GM18951 (cell line): ENCODE measurements around the gene BRCA2.
A peak's percentile ranks its signal among the peaks of the same experiment; 100 is the strongest.

Experiments used
- POLR2A ChIP-seq: IDR thresholded peaks from 4 replicates; pipeline ENCODE4 v1.6.1; 2011; ENCODE audit warnings: mild to moderate bottlenecking; ENCODE audit not compliant: insufficient read length, insufficient read depth; ENCODE audit errors: extremely low read depth
- in situ Hi-C: fragments of 300-500 bp; cut with MboI; formaldehyde crosslinking; loops from one replicate; pipeline ENCODE4 v1.12.0; 2022; ENCODE audit warnings: low sequenced_read_pairs, mixed read lengths, inconsistent platforms; ENCODE audit not compliant: unreplicated experiment

BRCA2 gene

GRCh38 chr13:32315238-32316027, at the start of gene BRCA2, which contains the start of gene ZAR1L:
TSS of gene BRCA2 (plus strand) at chr13:32315508. CDS start at chr13:32316461, 953 bp downstream.
TSS of gene ZAR1L (minus strand) at chr13:32315363. CDS start at chr13:32311925, 3,438 bp downstream.
- in situ Hi-C loops: no loop called here
- TF ChIP-seq POLR2A: peak; percentile 98

- in situ Hi-C loops: no loop called here
- TF ChIP-seq POLR2A: no peak
Observed at GRCh38 chr13:32265726-32266125, 49.6 kb upstream of the BRCA2 start.

GRCh38 chr13:32266130-32266529, 49.2 kb upstream of the BRCA2 start:
- TF ChIP-seq POLR2A: no peak
- in situ Hi-C loops: no loop called here

GRCh38 chr13:32267836-32268439, 47.4 kb upstream of the BRCA2 start:
- in situ Hi-C loops: no loop called here
- TF ChIP-seq POLR2A: no peak

- TF ChIP-seq POLR2A: no peak
- in situ Hi-C loops: no loop called here
Observed at GRCh38 chr13:32272021-32272683, 43.2 kb upstream of the BRCA2 start.

GRCh38 chr13:32277839-32278238, 37.5 kb upstream of the BRCA2 start:
- no peak for TF ChIP-seq POLR2A
- in situ Hi-C loops: no loop called here

- in situ Hi-C loops: no loop called here
- TF ChIP-seq POLR2A: no peak
Observed at GRCh38 chr13:32278426-32278825, 36.9 kb upstream of the BRCA2 start.

GRCh38 chr13:32281096-32281495, 34.2 kb upstream of the BRCA2 start:
- TF ChIP-seq POLR2A: no peak
- in situ Hi-C loops: no loop called here

- no peak for TF ChIP-seq POLR2A
- in situ Hi-C loops: no loop called here
Observed at GRCh38 chr13:32282096-32282711, 33.1 kb upstream of the BRCA2 start.

- no peak for TF ChIP-seq POLR2A
- in situ Hi-C loops: no loop called here
Observed at GRCh38 chr13:32284927-32285632, 30.2 kb upstream of the BRCA2 start.

- in situ Hi-C loops: no loop called here
- no peak for TF ChIP-seq POLR2A
Observed at GRCh38 chr13:32285633-32285965, 29.7 kb upstream of the BRCA2 start.

GRCh38 chr13:32297206-32297605, 18.1 kb upstream of the BRCA2 start:
- in situ Hi-C loops: loop anchor here (10.0 kb wide), 2 partner anchors 272 to 382 kb away; no protein-coding TSS in a partner anchor
- TF ChIP-seq POLR2A: no peak
